ENCODE measurements around the gene STC2. TPM values are rescaled to one million over a fixed set of nuclear protein-coding genes. Genes with fewer than 3 reads are reported as not detected.

The STC2 gene
- total and polyA plus RNA-seq, 8 donors = 6.1 to 117 (median 12.4) TPM

- Histone ChIP-seq H3K27ac (peak overlapping the region; percentile 55 to 69 (median 60)), H3K27me3 (no peaks in the 10 kb centered on the region), H3K36me3 (no peaks in the 10 kb centered on the region), H3K9me3 (no peaks in the 10 kb centered on the region), H3K4me1 (peaks cover 5 to 8% (median 6%) of the 10 kb centered on the region in 3 donors), H3K4me3 (peak overlapping the region; percentile 24 to 64 (median 56))
- FAIRE-seq (no peak), ATAC-seq (peak; percentile 10 to 33 (median 16)), DNase-seq (peak; percentile 50 to 87 (median 68))
- TF ChIP-seq, protein P1, sequence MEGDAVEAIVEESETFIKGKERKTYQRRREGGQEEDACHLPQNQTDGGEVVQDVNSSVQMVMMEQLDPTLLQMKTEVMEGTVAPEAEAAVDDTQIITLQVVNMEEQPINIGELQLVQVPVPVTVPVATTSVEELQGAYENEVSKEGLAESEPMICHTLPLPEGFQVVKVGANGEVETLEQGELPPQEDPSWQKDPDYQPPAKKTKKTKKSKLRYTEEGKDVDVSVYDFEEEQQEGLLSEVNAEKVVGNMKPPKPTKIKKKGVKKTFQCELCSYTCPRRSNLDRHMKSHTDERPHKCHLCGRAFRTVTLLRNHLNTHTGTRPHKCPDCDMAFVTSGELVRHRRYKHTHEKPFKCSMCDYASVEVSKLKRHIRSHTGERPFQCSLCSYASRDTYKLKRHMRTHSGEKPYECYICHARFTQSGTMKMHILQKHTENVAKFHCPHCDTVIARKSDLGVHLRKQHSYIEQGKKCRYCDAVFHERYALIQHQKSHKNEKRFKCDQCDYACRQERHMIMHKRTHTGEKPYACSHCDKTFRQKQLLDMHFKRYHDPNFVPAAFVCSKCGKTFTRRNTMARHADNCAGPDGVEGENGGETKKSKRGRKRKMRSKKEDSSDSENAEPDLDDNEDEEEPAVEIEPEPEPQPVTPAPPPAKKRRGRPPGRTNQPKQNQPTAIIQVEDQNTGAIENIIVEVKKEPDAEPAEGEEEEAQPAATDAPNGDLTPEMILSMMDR (IDR thresholded peaks at IDR 0.05) = no peak
- 5 to 6% methylated on average over 69 to 77 of the region's 77 CpGs for WGBS, 2 donors
- intact Hi-C loops (cut with DNase I) = loop anchor here in 1 of 3 donors (5.0 kb wide), 1 partner anchor 37 kb away; no protein-coding TSS in a partner anchor
Observed at GRCh38 chr5:173329491-173330337, 1.5 kb upstream of the STC2 start.

GRCh38 chr5:173328844-173329490, 753 bp upstream of the STC2 start:
- ATAC-seq = peak; percentile 24 to 45 (median 29)
- peak overlapping the region; percentile 55 to 69 (median 60) for H3K27ac ChIP-seq
- H3K36me3 ChIP-seq = no peaks in the 10 kb centered on the region
- H3K9me3 ChIP-seq = no peaks in the 10 kb centered on the region
- peak overlapping the region; percentile 24 to 64 (median 56) for H3K4me3 ChIP-seq
- peak in 5 of 6 donors; percentile 44 to 77 (median 63) for DNase-seq
- H3K4me1 ChIP-seq = peaks cover 9 to 14% (median 12%) of the 10 kb centered on the region in 3 donors
- FAIRE-seq = no peak
- 1 to 2% methylated on average over 28 to 29 of the region's 29 CpGs for WGBS, 2 donors
- intact Hi-C loops (cut with DNase I) = no loop called here
- TF ChIP-seq, protein P1 (IDR thresholded peaks at IDR 0.05) = no peak
- H3K27me3 ChIP-seq = no peaks in the 10 kb centered on the region

- FAIRE-seq = no peak
- H3K36me3 ChIP-seq = peaks cover 0 to 4% (median 0%) of the 10 kb centered on the region in 3 donors
- peak overlapping the region; percentile 28 to 69 (median 59) for H3K27ac ChIP-seq
- no peaks in the 10 kb centered on the region for H3K9me3 ChIP-seq
- no peaks in the 10 kb centered on the region for H3K27me3 ChIP-seq
- H3K4me1 ChIP-seq = peaks cover 12 to 19% (median 14%) of the 10 kb centered on the region in 3 donors
- peak overlapping the region; percentile 46 to 64 (median 56) for H3K4me3 ChIP-seq
- intact Hi-C loops (cut with DNase I) = no loop called here
- DNase-seq = peak in 4 of 6 donors; percentile 40 to 81 (median 60)
- WGBS, 2 donors = 1 to 2% methylated on average over 52 to 76 of the region's 76 CpGs
- peak in 3 of 4 donors; percentile 1 to 17 (median 8) for ATAC-seq
- TF ChIP-seq, protein P1 (IDR thresholded peaks at IDR 0.05) = no peak
Observed at GRCh38 chr5:173327084-173327947, 898 bp downstream of the STC2 start.

DNA sequence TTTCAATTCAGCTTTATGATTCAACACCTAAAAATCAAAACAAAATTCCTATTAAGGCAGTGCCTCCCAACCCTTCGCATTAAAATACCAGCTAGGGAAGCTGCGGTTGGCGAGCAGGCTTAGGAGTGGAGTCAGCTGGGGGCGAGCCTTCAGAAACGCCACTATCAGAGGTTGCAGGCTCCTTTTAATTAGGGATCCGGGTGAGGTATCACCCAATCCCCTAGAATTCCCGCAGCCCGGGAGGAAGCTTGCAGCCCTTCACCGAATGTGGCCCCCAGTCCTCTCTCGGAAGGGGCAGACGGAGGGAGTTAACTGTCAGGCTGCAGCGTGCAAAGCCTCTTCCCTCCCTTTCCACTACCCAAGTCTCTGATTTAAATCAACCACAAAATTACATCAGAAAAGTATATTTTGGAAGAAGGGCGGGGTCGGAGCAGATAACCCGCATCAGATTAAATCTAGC, 1.7 kb downstream of the STC2 start:
- TF ChIP-seq, protein P1 (IDR thresholded peaks at IDR 0.05) = no peak
- FAIRE-seq = no peak
- H3K4me1 ChIP-seq = peaks cover 12 to 26% (median 14%) of the 10 kb centered on the region in 3 donors
- ATAC-seq = no peak
- intact Hi-C loops (cut with DNase I) = no loop called here
- peaks cover 0 to 4% (median 0%) of the 10 kb centered on the region in 3 donors for H3K36me3 ChIP-seq
- no peaks in the 10 kb centered on the region for H3K9me3 ChIP-seq
- H3K4me3 ChIP-seq = peak overlapping the region; percentile 46 to 64 (median 56)
- no peak for DNase-seq
- WGBS, 2 donors = 12 to 14% methylated on average over 15 of the region's 15 CpGs
- H3K27me3 ChIP-seq = no peaks in the 10 kb centered on the region
- H3K27ac ChIP-seq = peak overlapping the region in 1 of 4 donors; percentile 69

Data from pancreas (tissue), 10 donors.